T-helper 2 cell treated with Interferon-gamma antibody and Interleukin-4, amounts not matched to agents 100 ng/mL and 5 ng/mL, for 36 hours (primary cell): Measurements from ENCODE around the gene GABRA5. TPM values are rescaled to one million over a fixed set of nuclear protein-coding genes. Genes with fewer than 3 reads are reported as not detected.

Experiments
- intact Hi-C: fragments of 100-400 bp; cut with micrococcal nuclease; formaldehyde crosslinking; loops from one replicate; pipeline ENCODE4 v1.15.1; 2023
- total RNA-seq: library from RNA; stranded (reverse); gene quantifications from 2 replicates; pipeline ENCODE4 v1.2.3, GENCODE V29; 2022

The GABRA5 gene
- total RNA-seq, 1 donor from 2014 or later: not detected

DNA sequence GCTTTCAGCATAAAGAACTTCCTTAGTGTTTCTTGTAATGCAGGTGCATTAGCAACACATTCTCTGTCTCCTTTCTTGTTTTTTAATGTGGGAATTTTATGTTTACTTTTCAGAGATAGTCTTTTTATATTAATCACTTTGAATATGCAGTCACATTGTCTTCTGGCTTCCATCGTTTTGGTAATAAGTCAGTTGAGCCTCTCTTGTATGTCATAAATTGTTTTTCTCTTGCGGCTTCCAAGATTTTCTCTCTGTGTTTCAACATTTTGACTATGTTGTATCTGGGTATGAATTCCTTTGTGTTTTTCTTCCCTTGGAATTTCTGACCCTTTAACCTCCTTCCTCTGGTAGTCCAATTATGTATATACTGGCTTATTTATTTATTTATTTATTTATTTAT, 129.4 kb downstream of the GABRA5 start:
- intact Hi-C loops: no loop called here

Other genes starting within 250 kb of the GABRA5 start
- not detected in 2 replicates for gene GABRB3, start 94.0 kb upstream of the GABRA5 start, total RNA-seq
- gene GABRG3, start 104.1 kb downstream of the GABRA5 start, total RNA-seq: not detected in 2 replicates